Common myeloid progenitor, CD34-positive (primary cell): ENCODE measurements around the gene HRH1.

Experiments
- CTCF ChIA-PET: fragments of 350-600 bp; sonication (Branson Sonifier 250); formaldehyde crosslinking; loops from one replicate; lab custom pipeline; 2021; ENCODE audit warnings: antibody characterized with exemption; lab: Charles Lee
- POLR2A ChIA-PET: fragments of 350-600 bp; sonication (Branson Sonifier 250); formaldehyde crosslinking; loops from one replicate; lab custom pipeline; 2021; ENCODE audit warnings: antibody characterized with exemption; lab: Charles Lee
- DNase-seq, 3 donors: peaks; one replicate each; pipeline versions ENCODE4 v3.0.0 to v3.0.0-alpha.2; 2013
- H3K27ac ChIP-seq, 2 experiments: 1 replicate in 1 of 2; 2 replicates in 1 of 2; pipeline ENCODE4 v1.7.0; 2013; ENCODE audit warnings: inconsistent platforms in 2 of 2, low read length in 2 of 2, mild to moderate bottlenecking in 2 of 2, low read depth in 1 of 2, moderate library complexity in 1 of 2; ENCODE audit not compliant: severe bottlenecking in 2 of 2, insufficient read depth in 1 of 2, poor library complexity in 1 of 2
- H3K27me3 ChIP-seq, 5 experiments: replicated peaks in 2 of 5; 1 replicate in 3 of 5; 2 replicates in 2 of 5; pipeline versions ENCODE4 v1.6.1 to v1.7.0; 2013; ENCODE audit warnings: low read length in 4 of 5, mild to moderate bottlenecking in 2 of 5, moderate library complexity in 2 of 5, inconsistent platforms in 1 of 5; ENCODE audit not compliant: insufficient read depth in 5 of 5, control insufficient read depth in 4 of 5
- H3K36me3 ChIP-seq, 4 experiments: 1 replicate in 2 of 4; 2 replicates in 2 of 4; pipeline versions ENCODE4 v1.6.1 to v1.7.0; 2013; ENCODE audit warnings: low read length in 3 of 4, control low read depth in 1 of 4, mild to moderate bottlenecking in 1 of 4; ENCODE audit not compliant: control insufficient read depth in 4 of 4, insufficient read depth in 4 of 4
- H3K4me1 ChIP-seq, 4 experiments: 1 replicate in 3 of 4; 2 replicates in 1 of 4; pipeline versions ENCODE4 v1.6.1 to v1.7.1; 2013; ENCODE audit warnings: low read length in 3 of 4, mild to moderate bottlenecking in 3 of 4, control low read depth in 1 of 4, inconsistent platforms in 1 of 4, moderate library complexity in 1 of 4; ENCODE audit not compliant: control insufficient read depth in 4 of 4, insufficient read depth in 4 of 4; ENCODE audit errors: control extremely low read depth in 1 of 4
- H3K4me3 ChIP-seq, 7 experiments: 1 replicate in 4 of 7; 2 replicates in 3 of 7; pipeline versions ENCODE4 v1.5.1 to v1.7.0; 2013; ENCODE audit warnings: mild to moderate bottlenecking in 7 of 7, low read length in 6 of 7, moderate library complexity in 6 of 7, inconsistent platforms in 2 of 7, low read depth in 2 of 7, control low read depth in 1 of 7; ENCODE audit not compliant: insufficient read depth in 4 of 7, control insufficient read depth in 1 of 7; ENCODE audit errors: extremely low read depth in 1 of 7
- H3K9me3 ChIP-seq, 5 experiments: 1 replicate in 4 of 5; 2 replicates in 1 of 5; pipeline versions ENCODE4 v1.6.1 to v1.7.1; 2013; ENCODE audit warnings: low read length in 4 of 5, mild to moderate bottlenecking in 2 of 5, inconsistent platforms in 1 of 5, low read depth in 1 of 5, moderate library complexity in 1 of 5; ENCODE audit not compliant: control insufficient read depth in 4 of 5, insufficient read depth in 2 of 5; ENCODE audit errors: control extremely low read depth in 1 of 5
- WGBS: methylation state at CpG from one replicate; pipeline ENCODE4 v1.1.5; 2013; ENCODE audit not compliant: insufficient coverage; 5-methylcytosine and 5-hydroxymethylcytosine counted together

The HRH1 gene

DNA sequence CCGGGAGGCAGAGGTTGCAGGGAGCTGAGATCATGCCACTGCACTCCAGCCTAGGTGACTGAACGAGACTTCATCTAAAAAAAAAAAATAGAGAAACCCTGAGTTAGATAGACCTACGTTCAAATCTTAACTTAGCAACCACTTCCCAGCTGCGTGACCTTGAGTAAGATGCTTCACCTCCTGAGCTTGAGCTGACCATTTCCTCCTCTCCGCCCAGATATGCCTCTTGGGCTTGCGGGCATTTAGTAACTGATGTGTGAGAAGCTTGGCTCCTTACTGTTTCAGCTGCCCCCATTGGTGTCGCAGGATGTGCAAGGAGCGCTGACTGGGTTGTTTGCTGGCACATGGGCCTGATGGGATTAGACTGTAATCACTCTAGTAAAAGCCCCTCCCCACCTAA lies 91.0 kb downstream of the HRH1 start:
- CTCF ChIA-PET, result interaction anchor here (0.6 to 1.7 kb wide), 4 partner anchors 9 to 922 kb away, joined by 3 to 6 read pairs (median 4); no protein-coding TSS in a partner anchor
- Histone ChIP-seq H3K36me3 (no peaks in the 10 kb centered on the region), H3K4me3 (no peak overlapping the region), H3K4me1 (no peaks in the 10 kb centered on the region), H3K9me3 (peaks cover 0 to 2% (median 0%) of the 10 kb centered on the region in 5 experiments), H3K27me3 (peaks cover 0 to 2% (median 0%) of the 10 kb centered on the region in 5 experiments), H3K27ac (no peak overlapping the region)
- DNase-seq, result no peak
- POLR2A ChIA-PET, result no interaction called here
- 100% methylated on average over 6 of the region's 8 CpGs for WGBS

DNA sequence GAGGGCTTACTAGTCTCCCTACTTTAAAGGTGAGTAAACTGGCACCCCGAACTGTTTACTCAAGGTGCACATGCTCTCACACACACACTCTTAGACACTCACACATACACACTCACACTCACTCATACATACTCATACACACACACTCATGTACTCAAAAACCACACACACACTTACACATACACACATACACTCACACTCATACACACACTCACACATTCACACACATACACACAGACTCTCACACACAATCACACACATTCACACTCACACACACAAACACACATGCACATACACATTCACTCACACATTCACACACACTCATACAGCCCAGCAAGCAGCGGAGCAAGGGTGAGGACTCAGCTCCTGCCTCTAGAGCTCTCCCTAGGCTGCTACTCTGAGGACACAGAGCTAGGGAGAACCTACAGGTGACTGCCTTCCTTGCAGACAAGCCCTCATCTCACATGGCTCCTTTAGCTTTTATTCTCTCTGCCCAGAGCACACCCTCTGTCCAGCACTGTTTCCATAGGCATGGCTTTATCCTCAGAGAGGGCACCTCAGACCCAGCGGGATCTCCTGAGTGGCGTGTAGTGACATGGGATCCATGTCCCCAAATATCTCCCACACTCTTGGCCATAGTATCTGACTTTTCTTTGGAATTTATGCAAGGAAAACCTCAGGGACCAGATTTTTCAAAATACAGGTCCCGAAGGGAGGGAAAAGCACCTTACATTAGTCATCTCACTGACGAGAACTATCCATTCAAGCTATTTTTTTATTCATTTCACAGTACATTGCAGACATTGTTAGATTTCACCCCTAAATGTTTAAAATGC lies 91.8 kb downstream of the HRH1 start:
- H3K27ac ChIP-seq, result no peak overlapping the region
- peaks cover 0 to 2% (median 0%) of the 10 kb centered on the region in 5 experiments for H3K27me3 ChIP-seq
- no peak overlapping the region for H3K4me3 ChIP-seq
- ChIA-PET POLR2A (no interaction called here), CTCF (interaction anchor here (0.6 to 1.5 kb wide), 4 partner anchors 9 to 922 kb away, joined by 3 to 5 read pairs (median 4); no protein-coding TSS in a partner anchor)
- no peaks in the 10 kb centered on the region for H3K36me3 ChIP-seq
- DNase-seq, result no peak
- H3K4me1 ChIP-seq, result no peaks in the 10 kb centered on the region
- H3K9me3 ChIP-seq, result peaks cover 0 to 2% (median 0%) of the 10 kb centered on the region in 5 experiments
- 92% methylated on average over 4 of the region's 6 CpGs for WGBS

DNA sequence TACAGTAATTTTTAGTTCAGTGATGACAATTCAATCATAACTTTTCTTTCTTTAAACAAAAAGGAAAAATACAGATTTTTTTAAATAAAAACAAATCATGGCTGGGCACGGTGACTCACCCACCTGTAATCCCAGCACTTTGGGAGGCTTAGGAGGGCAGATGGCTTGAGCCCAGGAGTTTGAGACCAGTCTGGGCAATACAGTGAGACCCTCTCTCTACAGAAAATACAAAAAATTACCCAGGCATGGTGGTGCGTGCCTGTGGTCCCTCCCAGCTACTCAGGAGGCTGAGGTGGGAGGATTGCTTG lies 92.3 kb downstream of the HRH1 start:
- CTCF ChIA-PET, result interaction anchor here (1.1 to 1.5 kb wide), 2 partner anchors 10 to 88 kb away, joined by 3 to 5 read pairs; no protein-coding TSS in a partner anchor
- WGBS, result no CpG with 5 or more reads among the region's 2 CpGs
- Histone ChIP-seq H3K4me3 (no peak overlapping the region), H3K27ac (no peak overlapping the region), H3K36me3 (no peaks in the 10 kb centered on the region), H3K9me3 (peaks cover 0 to 2% (median 0%) of the 10 kb centered on the region in 5 experiments), H3K27me3 (peaks cover 0 to 2% (median 0%) of the 10 kb centered on the region in 5 experiments), H3K4me1 (no peaks in the 10 kb centered on the region)
- no peak for DNase-seq
- POLR2A ChIA-PET, result no interaction called here

DNA sequence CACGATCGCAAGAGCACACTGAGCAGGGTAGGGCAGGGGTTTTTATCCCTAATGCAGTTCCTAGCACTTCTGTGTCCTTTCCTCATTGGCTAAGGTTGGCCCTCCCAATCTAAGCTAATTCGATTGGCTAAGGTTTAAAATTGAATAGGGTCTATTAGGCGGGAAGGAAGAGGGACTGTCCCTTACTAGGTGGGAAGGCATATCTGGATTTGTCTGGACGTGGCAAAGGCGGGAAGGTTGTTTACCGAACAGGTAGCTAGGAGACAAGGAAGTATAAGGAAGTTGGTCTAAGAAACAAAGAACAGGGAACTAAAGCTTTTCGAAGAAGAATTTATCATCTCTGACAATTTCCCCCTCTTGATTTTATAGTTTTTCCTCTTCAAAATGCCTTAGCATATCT lies 93.1 kb downstream of the HRH1 start:
- WGBS, result 77% methylated on average over 4 of the region's 8 CpGs

DNA sequence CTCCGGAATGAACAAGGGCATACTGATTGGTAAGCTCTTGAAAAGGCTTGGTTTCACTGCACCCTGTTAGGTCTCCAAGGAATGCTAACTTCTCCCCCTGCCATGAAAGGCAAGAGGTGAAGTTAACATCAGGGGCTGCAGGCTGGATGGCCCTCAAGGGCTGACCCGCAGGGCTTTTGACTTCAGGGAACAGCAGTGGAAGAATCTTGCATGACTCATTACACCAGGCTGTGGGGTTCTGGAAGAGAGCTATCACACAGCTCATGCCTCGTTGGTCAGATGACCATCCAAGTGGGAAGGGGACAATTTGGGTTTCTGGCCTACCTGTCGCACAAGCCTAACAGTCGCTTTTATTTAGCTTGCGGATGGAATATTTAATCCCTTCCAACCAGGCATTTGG lies 94.3 kb downstream of the HRH1 start:
- 98% methylated on average over 5 of the region's 6 CpGs for WGBS
- no peak for DNase-seq
- no peaks in the 10 kb centered on the region for H3K4me1 ChIP-seq
- ChIA-PET CTCF (interaction anchor here (1.6 to 1.9 kb wide), 2 partner anchors 9 to 86 kb away, joined by 5 to 7 read pairs; no protein-coding TSS in a partner anchor), POLR2A (no interaction called here)
- peaks cover 0 to 2% (median 0%) of the 10 kb centered on the region in 5 experiments for H3K9me3 ChIP-seq
- no peaks in the 10 kb centered on the region for H3K36me3 ChIP-seq
- no peak overlapping the region for H3K4me3 ChIP-seq
- peaks cover 0 to 4% (median 0%) of the 10 kb centered on the region in 5 experiments for H3K27me3 ChIP-seq
- no peak overlapping the region for H3K27ac ChIP-seq

More for the DNA sequence above, 93.1 kb downstream of the HRH1 start:
- ChIA-PET CTCF (interaction anchor here (1.6 to 1.9 kb wide), 2 partner anchors 11 to 88 kb away, joined by 5 to 7 read pairs; no protein-coding TSS in a partner anchor), POLR2A (no interaction called here)
- peaks cover 0 to 4% (median 0%) of the 10 kb centered on the region in 5 experiments for H3K27me3 ChIP-seq
- no peak overlapping the region for H3K27ac ChIP-seq
- peaks cover 0 to 2% (median 0%) of the 10 kb centered on the region in 5 experiments for H3K9me3 ChIP-seq
- no peak overlapping the region for H3K4me3 ChIP-seq
- no peak for DNase-seq
- no peaks in the 10 kb centered on the region for H3K4me1 ChIP-seq
- no peaks in the 10 kb centered on the region for H3K36me3 ChIP-seq

DNA sequence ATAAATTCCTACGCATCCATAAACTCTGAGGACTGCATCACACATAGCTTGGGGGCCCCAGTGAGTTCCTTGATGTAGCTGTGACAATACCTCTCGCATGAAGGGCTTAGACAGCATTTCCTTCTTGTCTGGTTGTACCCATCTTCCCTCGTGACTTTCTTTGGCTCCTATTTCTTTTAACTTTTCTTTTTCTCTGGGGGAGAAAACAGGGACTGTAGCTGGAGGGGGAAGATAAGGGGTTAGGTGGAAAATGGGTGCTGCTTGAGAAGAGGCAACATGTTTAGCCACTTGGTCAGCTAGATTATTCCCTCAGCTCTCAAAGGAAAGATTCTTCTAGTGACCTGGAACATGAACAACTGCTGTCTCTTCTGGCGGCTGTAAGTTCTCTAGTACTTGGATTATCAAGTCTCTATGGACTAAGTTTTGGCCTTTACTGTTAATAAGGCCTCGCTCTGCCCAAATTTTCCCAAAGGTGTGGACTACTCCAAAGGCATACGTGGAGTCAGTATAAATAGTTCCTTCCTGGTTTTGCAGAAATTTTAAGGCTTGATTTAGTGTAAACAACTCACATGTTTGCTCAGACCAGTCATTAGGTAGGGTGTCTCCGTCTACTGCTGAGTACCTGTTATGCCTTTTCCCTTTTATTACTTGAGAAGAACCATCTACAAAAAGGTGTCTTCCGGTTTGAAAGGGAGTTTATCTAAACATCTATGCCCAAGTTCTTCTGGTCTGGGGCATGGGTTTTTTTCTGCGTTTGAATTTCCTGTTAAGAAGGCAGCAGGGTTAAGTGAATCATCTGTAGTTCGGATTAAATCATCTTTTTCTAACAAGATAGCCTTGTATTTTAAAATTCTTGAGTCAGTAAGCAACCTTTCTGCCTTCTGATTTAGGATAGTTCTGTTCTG lies 96.9 kb downstream of the HRH1 start:
- POLR2A ChIA-PET, result no interaction called here
- Histone ChIP-seq H3K36me3 (no peaks in the 10 kb centered on the region), H3K9me3 (no peaks in the 10 kb centered on the region), H3K4me1 (no peaks in the 10 kb centered on the region), H3K4me3 (no peak overlapping the region), H3K27me3 (peaks cover 0 to 5% (median 3%) of the 10 kb centered on the region in 5 experiments), H3K27ac (no peak overlapping the region)
- CTCF ChIA-PET, result no interaction called here
- whole genome bisulfite sequencing, result 88% methylated on average over 6 of the region's 10 CpGs
- no peak for DNase-seq
